GM19240 (cell line): ENCODE data around the gene TARBP1.
A peak's percentile ranks its signal among the peaks of the same experiment; 100 is the strongest.
"Not testable (repeated sequence)": the region's sequence is repeated elsewhere in the genome, so short reads cannot be mapped to it uniquely, and the experiment has no call there.

Experiments used
- DNase-seq: peaks from one replicate; pipeline ENCODE4 v3.0.0; 2011; ENCODE audit warnings: low spot score; ENCODE audit not compliant: insufficient read length

Gene TARBP1

DNA sequence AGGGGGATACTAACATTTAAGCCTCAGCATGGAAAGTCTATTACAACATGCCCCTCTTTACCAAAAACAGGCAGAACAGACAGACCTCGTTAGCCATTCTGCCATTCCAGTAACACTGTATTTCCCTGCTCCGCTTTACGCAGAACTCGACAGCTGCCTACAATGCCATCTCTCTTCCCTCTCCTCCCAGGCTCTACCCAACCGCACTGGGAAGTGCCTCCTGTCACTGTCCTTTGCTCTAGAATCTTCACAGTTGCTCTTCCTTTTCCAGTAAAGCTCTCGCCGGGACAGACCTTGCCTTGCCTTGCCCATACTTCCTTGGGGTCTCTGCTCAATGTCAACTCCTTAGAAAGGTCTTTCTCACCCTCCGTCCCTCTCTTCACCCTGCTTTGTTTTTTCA is 82.9 kb downstream of the TARBP1 start:
- DNase-seq = no peak

GRCh38 chr1:234395297-234395696 is 83.7 kb downstream of the TARBP1 start:
- no peak for DNase-seq

DNA sequence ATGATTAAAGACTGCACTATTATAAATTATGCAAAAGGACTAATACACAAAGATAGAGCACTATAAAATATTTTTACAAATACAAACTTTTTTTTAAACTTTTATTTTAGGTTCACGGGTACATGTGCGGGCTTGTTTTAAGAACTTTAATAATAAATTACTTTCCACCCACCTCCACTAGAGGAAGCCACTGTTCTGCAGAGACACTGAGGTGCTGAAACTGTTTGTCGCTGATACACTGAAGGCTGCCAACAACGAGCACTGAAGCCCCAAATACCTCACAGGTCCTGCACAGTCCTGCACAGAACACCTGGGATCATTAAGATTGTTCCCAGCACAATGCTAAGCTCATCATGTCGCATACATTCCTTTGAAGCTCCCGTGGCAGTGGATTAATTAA is 85.8 kb downstream of the TARBP1 start:
- DNase-seq = no peak

DNA sequence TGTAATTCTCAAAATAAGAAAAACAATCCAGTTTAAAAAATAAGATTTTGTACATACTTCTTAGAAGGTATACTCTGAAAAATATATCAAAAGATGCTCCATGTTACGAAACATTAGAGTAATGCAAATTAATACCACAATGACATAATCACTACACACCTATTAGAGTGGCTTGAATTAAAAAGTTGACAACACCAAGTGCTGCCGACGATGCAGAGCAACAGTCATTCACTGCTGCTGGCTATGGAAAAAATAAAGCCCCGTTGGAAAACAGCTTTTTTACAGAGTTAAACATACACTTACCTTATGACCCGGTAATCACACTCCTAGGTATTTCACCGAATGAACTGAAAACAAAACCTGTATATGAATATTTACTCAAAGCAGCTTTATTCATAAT is 90.9 kb downstream of the TARBP1 start:
- no peak for DNase-seq

DNA sequence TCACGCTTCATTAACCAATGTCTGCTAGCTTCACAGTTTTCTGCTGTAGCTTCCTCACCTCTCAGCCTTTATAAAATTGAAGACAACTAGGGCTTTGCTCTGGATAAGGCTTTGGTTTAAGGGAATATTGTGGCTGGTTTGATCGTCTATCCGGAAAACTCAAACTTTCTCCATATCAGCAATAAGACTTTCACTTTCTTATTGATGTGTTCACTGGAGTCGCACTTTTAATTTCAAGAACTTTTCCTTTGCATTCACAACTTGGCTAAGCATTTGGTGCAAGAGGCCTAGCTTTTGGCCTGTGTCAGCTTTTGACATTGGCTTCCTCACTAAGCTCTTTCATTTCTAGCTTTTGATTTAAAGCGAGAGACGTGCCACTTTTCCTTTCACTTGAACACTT is 92.9 kb downstream of the TARBP1 start:
- DNase-seq = no peak

DNA sequence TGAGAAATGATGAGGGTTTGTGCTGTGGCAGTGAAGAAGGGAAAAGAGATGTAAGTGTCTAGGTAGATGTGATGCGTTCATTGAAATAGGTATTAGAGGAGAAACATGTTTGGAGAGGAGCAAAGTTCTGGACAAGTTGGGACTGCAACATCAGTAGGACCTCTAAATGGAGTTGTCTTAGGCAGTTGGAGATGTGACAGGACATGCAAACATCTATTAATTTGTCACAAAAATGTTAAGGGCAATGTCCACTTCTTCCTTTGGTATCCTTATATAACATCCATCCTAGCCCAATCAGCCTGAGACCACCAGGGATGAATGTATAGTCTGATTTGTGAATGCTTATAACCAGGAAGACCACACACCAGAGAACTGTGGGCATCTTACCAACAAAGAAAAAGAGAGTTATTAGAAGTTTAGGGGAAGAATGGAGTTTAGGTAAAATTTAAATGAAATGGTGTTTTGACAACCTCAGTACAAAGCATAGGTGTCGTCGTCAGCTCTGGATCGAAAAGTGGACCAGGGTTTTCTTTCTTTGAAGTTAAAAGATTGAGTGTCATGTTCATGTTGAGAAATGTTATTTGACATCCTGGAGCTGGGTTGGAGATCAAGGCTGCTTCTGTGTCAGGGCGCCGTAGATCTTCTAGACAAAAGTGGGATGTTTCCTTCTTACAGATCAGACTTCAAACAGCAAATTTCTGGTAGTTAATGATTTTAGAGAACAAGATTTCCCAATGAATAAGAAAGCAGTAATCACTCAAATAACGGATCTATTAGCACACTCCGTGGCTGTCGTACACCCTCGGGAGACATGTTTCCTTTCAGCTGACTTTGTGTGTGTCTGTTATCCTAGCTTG is 97.1 kb downstream of the TARBP1 start:
- no peak for DNase-seq

DNA sequence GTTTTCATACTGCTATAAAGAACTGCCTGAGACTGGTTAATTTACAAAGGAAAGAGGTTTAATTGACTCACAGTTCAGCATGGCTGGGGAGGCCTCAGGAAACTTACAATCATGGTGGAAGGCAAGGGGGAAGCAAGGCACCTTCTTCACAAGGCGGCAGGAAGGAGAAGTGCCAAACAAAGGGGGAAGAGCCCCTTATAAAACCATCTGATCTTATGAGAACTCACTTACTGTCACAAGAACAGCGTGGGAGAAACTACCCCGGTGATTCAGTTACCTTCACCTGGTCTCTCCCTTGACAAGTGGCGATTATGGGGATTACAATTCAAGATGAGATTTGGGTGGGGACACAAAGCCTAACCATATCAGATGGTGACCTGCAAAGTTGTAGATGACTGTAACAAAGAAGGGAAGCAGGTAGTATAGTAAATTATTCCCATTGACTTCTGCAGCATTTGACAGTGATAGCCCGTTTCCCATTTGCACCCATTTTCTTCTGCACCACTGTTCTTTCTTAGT is 99.3 kb downstream of the TARBP1 start:
- DNase-seq = not testable (repeated sequence)

DNA sequence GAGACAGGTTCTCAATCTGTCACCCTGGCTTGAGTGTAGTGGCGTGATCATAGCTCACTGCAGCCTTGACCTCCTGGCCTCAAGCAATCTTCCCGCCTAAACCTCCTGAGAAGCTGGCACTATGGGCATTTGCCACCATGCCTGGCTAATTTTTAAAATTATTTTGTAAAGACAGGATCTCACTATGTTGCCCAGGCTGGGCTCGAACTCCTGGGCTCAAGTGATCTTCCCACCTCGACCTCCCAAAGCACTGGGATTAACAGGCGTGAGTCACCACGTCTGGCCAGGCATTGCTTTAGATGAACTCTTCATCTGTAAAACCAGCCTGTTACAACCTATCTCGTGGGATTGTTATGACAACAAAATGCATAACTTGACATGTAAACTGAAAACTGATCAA is 103.3 kb downstream of the TARBP1 start:
- DNase-seq = no peak

GRCh38 chr1:234373959-234374254 is 105.1 kb downstream of the TARBP1 start:
- no peak for DNase-seq

DNA sequence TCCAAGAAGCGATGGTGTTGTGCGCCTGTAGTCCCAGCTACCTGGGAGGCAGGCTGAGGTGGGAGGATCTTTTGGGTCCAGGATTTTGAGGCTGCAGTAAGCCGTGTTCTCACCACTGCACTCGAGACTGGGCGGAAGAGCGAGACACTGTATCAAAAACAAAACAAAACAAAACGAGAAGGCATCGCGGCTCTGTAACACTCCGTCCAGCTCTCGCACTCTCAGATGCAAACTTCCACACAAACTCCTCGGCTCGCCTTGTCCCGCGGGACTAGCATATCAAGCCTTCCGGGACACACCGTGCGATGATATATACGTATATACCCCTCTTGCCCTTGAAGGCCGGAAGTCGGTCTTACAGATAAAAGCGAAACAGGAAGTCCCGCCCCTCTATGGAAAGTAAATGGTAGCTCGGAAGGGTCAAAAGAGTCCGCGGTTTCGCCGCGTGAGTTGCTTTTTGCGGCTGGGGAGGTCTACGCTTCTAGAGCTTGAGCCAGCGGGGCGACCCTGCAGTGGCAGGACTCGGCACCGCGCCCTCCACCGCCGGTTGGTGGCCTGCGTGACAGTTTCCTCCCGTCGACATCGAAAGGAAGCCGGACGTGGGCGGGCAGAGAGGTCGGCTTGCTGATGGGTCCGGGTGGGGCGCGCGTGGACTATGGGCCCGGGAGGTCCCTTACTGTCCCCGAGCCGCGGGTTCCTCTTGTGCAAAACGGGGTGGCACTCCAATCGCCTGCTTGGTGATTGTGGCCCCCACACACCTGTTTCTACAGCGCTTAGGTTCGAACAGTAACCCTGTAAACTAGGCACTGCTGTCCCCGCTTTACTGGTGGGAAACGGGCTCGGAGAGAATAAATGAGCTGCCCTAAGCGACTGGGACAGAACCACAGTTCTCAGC is 105.7 kb downstream of the TARBP1 start, which contains the start of gene COA6:
TSS of gene COA6 (plus strand) at position 393 of the 895 bp plus-strand sequence. CDS start at position 404, 11 bp downstream.
- peak; percentile 70 for DNase-seq

GRCh38 chr1:234372011-234372757 is 106.8 kb downstream of the TARBP1 start:
- DNase-seq = no peak

DNA sequence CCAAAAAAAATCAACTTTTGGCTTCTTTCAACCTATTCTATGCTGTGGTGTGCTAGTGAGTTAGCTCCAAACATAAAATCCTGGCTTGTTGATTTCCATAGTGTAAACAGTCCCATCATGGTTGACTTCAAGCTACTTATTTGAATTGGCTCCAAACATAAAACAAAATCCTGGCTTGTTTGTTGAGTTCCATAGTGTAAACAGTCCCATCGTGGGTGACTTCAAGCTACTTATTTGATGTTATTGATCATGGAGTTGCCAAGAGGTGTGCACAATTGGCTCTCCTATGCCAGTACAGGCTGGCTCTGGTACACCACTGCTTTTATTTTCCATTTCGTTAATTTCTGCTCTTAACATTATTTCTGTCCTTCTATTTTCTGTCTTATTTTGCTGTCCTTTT is 107.6 kb downstream of the TARBP1 start:
- no peak for DNase-seq

DNA sequence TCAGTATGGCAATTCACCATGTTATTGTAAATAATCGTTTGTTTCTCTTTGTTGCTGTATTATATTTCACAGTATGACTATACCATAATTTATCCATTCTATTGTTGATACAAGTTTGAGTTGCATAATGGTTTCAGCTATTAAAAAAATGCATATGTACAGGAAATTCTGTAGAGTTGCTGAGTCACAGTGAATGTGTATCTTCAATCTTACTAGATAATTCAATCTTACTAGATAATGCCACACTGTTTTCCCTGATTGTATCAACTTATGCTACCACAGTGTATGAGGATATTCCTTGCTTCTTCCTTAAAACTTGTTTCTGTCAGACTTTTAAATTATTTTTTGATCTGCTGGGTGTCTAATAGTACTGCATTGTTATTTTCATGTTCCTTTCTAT is 109.2 kb downstream of the TARBP1 start:
- DNase-seq = no peak

- DNase-seq = no peak
Observed at GRCh38 chr1:234369033-234369430, 109.9 kb downstream of the TARBP1 start.

GRCh38 chr1:234368320-234369032 is 110.5 kb downstream of the TARBP1 start:
- no peak for DNase-seq

GRCh38 chr1:234362558-234362957 is 116.4 kb downstream of the TARBP1 start:
- no peak for DNase-seq

DNA sequence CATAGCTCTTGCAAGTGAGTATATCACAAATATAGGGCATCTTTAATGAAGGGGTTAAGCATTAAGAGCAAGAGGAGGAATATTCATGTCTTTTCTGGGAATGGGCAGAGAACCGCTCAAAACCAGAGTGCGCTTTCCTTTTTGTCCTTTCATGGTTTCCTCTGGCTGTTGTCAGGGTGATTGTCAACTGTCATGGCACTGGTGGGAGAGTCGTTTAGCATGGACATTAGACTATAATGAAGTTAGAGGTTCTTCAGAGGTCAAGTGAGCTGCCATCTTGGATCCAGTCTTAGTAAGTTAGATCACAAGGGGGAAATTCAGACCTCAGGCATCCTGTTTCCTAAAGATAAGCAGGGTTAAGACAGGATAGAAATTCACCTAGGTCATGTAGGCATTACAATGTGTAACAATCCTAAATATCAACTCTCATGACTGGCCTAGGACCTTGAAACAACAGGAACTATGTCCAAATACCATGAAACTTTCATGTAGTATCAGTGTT is 117.8 kb downstream of the TARBP1 start:
- DNase-seq = no peak

GRCh38 chr1:234357831-234358230 is 121.1 kb downstream of the TARBP1 start:
- DNase-seq = no peak

DNA sequence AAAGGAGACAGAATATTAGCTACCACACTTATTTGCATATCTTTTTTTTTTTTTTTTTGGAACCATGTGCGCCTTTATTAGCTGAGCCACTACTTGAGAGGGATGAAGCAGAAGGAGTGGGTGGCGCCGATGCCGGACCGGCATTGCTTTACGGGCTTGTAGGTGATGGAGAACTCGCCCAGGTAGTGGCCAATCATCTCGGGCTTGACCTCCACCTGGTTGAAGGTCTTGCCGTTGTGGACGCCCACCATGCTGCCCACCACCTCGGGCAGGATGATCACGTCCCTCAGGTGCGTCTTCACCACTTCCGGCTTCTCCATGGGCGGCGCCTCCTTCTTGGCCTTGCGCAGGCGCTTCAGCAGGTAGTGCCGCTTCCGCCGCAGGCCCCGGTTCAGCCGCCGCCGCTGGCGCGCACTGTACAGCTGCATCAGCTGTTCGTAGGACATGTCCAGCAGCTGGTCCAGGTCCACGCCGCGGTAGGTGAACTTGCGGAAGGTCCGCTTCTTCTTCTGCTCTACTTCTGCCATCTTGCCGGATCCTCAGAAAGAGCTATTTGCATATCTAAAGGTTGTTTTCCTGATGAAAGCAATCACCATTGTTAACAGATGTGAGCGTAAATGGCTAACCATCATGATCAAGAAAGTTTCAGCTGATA is 122.2 kb downstream of the TARBP1 start:
- not testable (repeated sequence) for DNase-seq
